Peyer's patch (tissue), 4 donors: ENCODE results near the gene CCDC83. TPM values are rescaled to one million over a fixed set of nuclear protein-coding genes. Genes with fewer than 3 reads are reported as not detected.
"Not testable (repeated sequence)": the region's sequence is repeated elsewhere in the genome, so short reads cannot be mapped to it uniquely, and the experiment has no call there.

Source experiments
- DNase-seq, 3 donors: peaks; one replicate each; pipeline ENCODE4 v3.0.0-alpha.2; 2017 to 2019
- H3K27ac ChIP-seq, 4 donors: fragments of 200-600 bp; sonication (generic); one replicate each; pipeline ENCODE4 v1.5.1; 2016 to 2019
- H3K27me3 ChIP-seq, 2 donors: fragments of 200-600 bp; sonication (generic); one replicate each; pipeline ENCODE4 v1.5.1; 2019
- H3K36me3 ChIP-seq, 3 donors: fragments of 200-600 bp; sonication (generic); one replicate each; pipeline ENCODE4 v1.5.1; 2016 to 2019
- H3K4me1 ChIP-seq, 4 donors: fragments of 200-600 bp; sonication (generic); one replicate each; pipeline ENCODE4 v1.5.1; 2016 to 2019
- H3K4me3 ChIP-seq, 4 donors: fragments of 200-600 bp; sonication (generic); 1 replicate in 3 of 4; 2 replicates in 1 of 4; pipeline ENCODE4 v1.5.1; 2016 to 2019; ENCODE audit warnings: mild to moderate bottlenecking in 1 of 4
- H3K9me3 ChIP-seq, 4 donors: fragments of 200-600 bp; sonication (generic); one replicate each; pipeline ENCODE4 v1.5.1; 2016 to 2019; ENCODE audit warnings: mild to moderate bottlenecking in 1 of 4
- POLR2A ChIP-seq, 2 donors: fragments of 450-650 bp; IDR thresholded peaks; one replicate each; pipeline ENCODE4 v1.5.1; 2017; ENCODE audit warnings: antibody characterized with exemption in 2 of 2, mild to moderate bottlenecking in 2 of 2, moderate library complexity in 2 of 2
- total RNA-seq, 4 donors: library from RNA; depleted of rRNA; stranded (reverse); fragments of >200 nt; gene quantifications; one replicate each; pipeline ENCODE4 v1.1.0, GENCODE V29; 2016
- TF ChIP-seq, protein P1 (sequence below), 6 experiments: fragments of 450-650 bp in 4 of 6; fragments of 200-600 bp in 2 of 6; sonication (generic) in 1 of 6; IDR thresholded peaks; one replicate each; pipeline ENCODE4 v1.5.1; 2017 to 2019; ENCODE audit warnings: antibody characterized with exemption in 6 of 6, mild to moderate bottlenecking in 3 of 6, moderate library complexity in 1 of 6

CCDC83 gene
- total RNA-seq, 4 donors from 2014 or later: not detected

DNA sequence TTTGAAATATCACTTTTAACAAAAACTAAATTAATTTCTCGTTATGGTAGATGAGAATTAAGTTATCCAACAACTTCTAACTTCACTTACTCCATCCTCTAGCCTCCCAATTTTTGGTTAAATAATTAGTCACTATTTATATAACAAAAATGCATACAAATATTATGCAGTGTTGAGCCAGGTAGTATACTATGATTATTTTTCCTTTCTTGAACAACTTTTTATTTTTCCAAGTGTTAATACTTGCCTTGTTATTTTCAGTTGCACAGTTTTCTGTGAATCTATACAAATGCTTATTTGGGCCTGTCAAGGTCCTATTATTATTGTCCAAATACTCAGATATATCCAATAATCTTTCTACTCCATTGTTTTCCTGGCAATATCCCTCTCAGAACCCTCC lies 19.9 kb upstream of the CCDC83 start:
- no peak for DNase-seq
- H3K27ac ChIP-seq: no peak overlapping the region
- H3K36me3 ChIP-seq: no peaks in the 10 kb centered on the region
- no peak for TF ChIP-seq POLR2A (IDR thresholded peaks at IDR 0.05)
- TF ChIP-seq, protein P1, sequence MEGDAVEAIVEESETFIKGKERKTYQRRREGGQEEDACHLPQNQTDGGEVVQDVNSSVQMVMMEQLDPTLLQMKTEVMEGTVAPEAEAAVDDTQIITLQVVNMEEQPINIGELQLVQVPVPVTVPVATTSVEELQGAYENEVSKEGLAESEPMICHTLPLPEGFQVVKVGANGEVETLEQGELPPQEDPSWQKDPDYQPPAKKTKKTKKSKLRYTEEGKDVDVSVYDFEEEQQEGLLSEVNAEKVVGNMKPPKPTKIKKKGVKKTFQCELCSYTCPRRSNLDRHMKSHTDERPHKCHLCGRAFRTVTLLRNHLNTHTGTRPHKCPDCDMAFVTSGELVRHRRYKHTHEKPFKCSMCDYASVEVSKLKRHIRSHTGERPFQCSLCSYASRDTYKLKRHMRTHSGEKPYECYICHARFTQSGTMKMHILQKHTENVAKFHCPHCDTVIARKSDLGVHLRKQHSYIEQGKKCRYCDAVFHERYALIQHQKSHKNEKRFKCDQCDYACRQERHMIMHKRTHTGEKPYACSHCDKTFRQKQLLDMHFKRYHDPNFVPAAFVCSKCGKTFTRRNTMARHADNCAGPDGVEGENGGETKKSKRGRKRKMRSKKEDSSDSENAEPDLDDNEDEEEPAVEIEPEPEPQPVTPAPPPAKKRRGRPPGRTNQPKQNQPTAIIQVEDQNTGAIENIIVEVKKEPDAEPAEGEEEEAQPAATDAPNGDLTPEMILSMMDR (IDR thresholded peaks at IDR 0.05): no peak
- H3K27me3 ChIP-seq: no peaks in the 10 kb centered on the region
- no peak overlapping the region for H3K4me3 ChIP-seq
- H3K4me1 ChIP-seq: peaks cover 0 to 9% (median 0%) of the 10 kb centered on the region in 4 donors
- H3K9me3 ChIP-seq: no peaks in the 10 kb centered on the region

DNA sequence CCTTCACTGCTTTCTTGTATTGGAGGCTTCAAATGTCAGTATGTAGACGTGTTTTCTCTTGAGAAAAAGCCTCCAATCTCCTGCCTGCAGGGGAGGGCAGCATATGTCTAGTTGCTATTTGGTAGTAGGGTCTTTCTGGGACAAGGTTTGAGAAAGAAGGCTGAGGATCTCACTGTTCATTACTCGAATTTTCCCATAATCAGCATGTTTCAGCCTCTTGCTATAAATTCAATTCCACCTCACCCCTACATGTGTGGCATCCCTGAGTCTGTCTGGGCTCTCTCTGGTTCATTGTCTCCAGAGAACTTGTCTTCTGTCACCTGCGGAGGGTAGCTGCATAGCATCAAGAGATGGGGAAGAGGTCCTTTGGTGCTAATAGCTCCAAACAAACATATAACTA lies 19.5 kb upstream of the CCDC83 start:
- Histone ChIP-seq H3K4me1 (peaks cover 0 to 9% (median 0%) of the 10 kb centered on the region in 4 donors), H3K9me3 (no peaks in the 10 kb centered on the region), H3K36me3 (no peaks in the 10 kb centered on the region), H3K27ac (no peak overlapping the region), H3K27me3 (no peaks in the 10 kb centered on the region), H3K4me3 (no peak overlapping the region)
- TF ChIP-seq, protein P1 (IDR thresholded peaks at IDR 0.05): no peak
- TF ChIP-seq POLR2A (IDR thresholded peaks at IDR 0.05): no peak
- DNase-seq: no peak

DNA sequence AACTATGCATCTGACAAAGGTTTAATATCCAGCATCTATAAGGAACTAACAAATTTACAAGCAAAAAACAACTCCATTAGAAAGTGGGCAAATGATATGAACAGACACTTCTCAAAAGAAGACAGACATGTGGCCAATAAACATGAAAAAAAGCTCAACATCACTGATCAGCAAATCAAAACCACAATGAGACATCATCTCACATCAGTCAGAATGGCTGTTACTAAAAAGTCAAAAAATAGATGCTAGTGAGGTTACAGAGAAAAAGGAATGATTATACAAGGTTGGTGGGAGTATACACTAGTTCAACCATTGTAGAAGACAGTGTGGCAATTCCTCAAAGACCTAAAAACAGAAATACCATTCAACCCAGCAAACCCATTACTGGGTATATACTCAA lies 14.3 kb upstream of the CCDC83 start:
- DNase-seq, H3K27ac ChIP-seq, H3K4me3 ChIP-seq, H3K36me3 ChIP-seq, H3K27me3 ChIP-seq, H3K9me3 ChIP-seq, H3K4me1 ChIP-seq: not testable (repeated sequence)

DNA sequence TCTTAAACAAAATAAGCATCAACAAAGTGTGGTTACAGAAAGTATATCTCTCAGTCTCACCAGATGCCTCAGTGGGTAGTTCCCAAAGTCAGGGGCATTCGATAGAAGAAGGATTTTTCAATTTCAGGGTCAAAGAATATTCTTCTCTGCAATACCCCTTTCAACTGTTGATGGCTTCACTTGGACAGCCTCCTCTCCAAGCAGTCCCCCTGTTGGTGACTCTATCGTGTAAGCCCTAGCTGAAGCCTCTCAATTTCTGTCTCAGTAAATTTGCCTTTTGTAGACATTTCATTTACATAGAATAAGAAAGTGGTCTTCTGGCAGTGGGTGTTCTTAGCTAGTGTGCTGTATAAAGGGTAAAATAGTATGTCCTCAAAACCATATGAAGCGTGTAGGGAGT lies 11.3 kb upstream of the CCDC83 start:
- no peak for DNase-seq
- H3K9me3 ChIP-seq: no peaks in the 10 kb centered on the region
- TF ChIP-seq, protein P1 (IDR thresholded peaks at IDR 0.05): no peak
- TF ChIP-seq POLR2A (IDR thresholded peaks at IDR 0.05): no peak
- H3K27me3 ChIP-seq: no peaks in the 10 kb centered on the region
- H3K27ac ChIP-seq: no peak overlapping the region
- H3K36me3 ChIP-seq: no peaks in the 10 kb centered on the region
- no peaks in the 10 kb centered on the region for H3K4me1 ChIP-seq
- no peak overlapping the region for H3K4me3 ChIP-seq

DNA sequence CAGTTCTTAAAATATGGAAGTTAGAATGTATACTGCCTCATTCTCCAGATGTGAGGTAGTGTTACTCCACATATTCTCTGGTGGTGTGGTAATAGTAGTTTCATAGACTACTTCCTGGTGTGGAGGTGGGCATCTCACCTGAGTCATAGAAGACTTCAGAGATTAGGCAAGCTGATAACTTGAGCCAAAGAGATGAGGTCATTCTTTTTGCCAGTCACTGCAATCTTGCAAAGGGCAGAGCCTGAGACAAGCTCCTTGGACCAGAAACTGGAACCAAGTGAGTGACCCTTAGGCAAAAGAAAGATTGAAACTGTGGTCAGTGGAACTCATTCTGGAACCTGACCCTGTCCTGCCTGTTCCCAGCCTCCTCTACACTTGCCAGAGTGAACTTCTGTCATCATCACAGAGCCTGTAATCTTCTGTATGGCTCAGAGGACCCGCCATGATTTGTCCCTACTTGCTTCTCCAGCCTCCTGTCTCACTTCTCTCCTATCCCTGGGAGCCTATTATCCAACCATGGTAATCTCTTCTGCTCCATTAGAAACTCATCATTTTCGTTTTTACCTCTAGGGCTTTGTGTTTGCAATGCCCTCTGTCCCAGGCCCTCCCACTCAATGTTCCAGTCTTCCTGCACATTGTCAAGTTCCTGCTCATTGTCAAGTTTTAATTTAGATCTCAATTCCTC lies 10.6 kb upstream of the CCDC83 start:
- DNase-seq: no peak
- Histone ChIP-seq H3K4me3 (no peak overlapping the region), H3K9me3 (no peaks in the 10 kb centered on the region), H3K36me3 (no peaks in the 10 kb centered on the region), H3K27ac (no peak overlapping the region), H3K27me3 (no peaks in the 10 kb centered on the region), H3K4me1 (no peaks in the 10 kb centered on the region)
- TF ChIP-seq, protein P1 (IDR thresholded peaks at IDR 0.05): no peak
- no peak for TF ChIP-seq POLR2A (IDR thresholded peaks at IDR 0.05)

DNA sequence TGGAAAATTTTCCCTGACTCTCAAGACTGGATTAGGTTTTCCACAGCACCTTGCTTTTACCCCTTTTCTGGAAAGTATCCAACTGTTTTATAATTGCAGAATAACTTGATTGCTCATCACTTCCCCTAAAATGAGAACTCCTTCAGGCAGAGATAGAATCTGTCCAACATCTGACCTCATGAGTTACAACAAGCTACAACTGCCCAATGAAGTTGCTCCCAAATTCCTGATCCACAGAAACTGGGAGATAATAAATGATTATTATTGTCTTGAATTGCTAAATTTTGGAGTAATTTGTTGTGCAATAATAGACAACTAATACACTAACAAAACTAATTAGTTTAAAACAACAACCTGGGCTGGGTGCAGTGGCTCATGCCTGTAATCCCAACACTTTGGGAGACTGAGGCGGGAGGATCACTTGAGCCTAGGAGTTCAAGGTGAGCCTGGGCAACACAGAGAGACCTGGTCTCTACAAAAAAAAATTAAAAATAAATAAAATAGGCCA lies 10.0 kb upstream of the CCDC83 start:
- H3K27me3 ChIP-seq: no peaks in the 10 kb centered on the region

More for the DNA sequence above, 10.0 kb upstream of the CCDC83 start:
- DNase-seq: no peak
- Histone ChIP-seq H3K27ac (no peak overlapping the region), H3K36me3 (no peaks in the 10 kb centered on the region), H3K4me1 (no peaks in the 10 kb centered on the region), H3K9me3 (no peaks in the 10 kb centered on the region), H3K4me3 (no peak overlapping the region)
- no peak for TF ChIP-seq POLR2A (IDR thresholded peaks at IDR 0.05)
- TF ChIP-seq, protein P1 (IDR thresholded peaks at IDR 0.05): no peak
